Neural cell (in vitro differentiated cells): ENCODE measurements around the gene MARF1. TPM values are rescaled to one million over a fixed set of nuclear protein-coding genes. Genes with fewer than 3 reads are reported as not detected.
"Not testable (repeated sequence)": the region's sequence is repeated elsewhere in the genome, so short reads cannot be mapped to it uniquely, and the experiment has no call there.

Source experiments
- H2AFZ ChIP-seq: fragments of 200-600, 300-800 bp; sonication (generic), shearing (Covaris generic); 2 replicates; pipeline ENCODE4 v1.6.0; 2014; ENCODE audit warnings: low read depth, mild to moderate bottlenecking, antibody characterized with exemption, low read length, moderate library complexity
- H3F3A ChIP-seq: fragments of 200-600 bp; shearing (Covaris generic); 2 replicates; pipeline ENCODE4 v1.6.1; 2016; ENCODE audit warnings: mild to moderate bottlenecking, moderate library complexity, mixed read lengths, antibody characterized with exemption, low read length; ENCODE audit not compliant: insufficient read depth, poor library complexity, severe bottlenecking
- H3K27ac ChIP-seq: fragments of 200-600, 300-800 bp; sonication (generic), shearing (Covaris generic); 2 replicates; pipeline ENCODE4 v1.5.1; 2014; ENCODE audit warnings: mild to moderate bottlenecking, low read length, moderate library complexity
- H3K27me3 ChIP-seq: fragments of 300-800, 200-600 bp; sonication (generic), shearing (Covaris generic); 2 replicates; pipeline ENCODE4 v1.6.0; 2014; ENCODE audit warnings: mild to moderate bottlenecking, low read depth, low read length, moderate library complexity; ENCODE audit not compliant: insufficient read depth
- H3K36me3 ChIP-seq: fragments of 300-800, 200-600 bp; sonication (generic), shearing (Covaris generic); 2 replicates; pipeline ENCODE4 v1.5.1; 2014; ENCODE audit warnings: mild to moderate bottlenecking, antibody characterized with exemption, low read length, moderate library complexity; ENCODE audit not compliant: insufficient read depth
- H3K4me2 ChIP-seq: fragments of 300-800, 200-600 bp; sonication (generic), shearing (Covaris generic); 2 replicates; pipeline ENCODE4 v1.6.0; 2014; ENCODE audit warnings: mild to moderate bottlenecking, low read length
- H3K4me3 ChIP-seq: fragments of 300-800, 200-600 bp; sonication (generic), shearing (Covaris generic); 2 replicates; pipeline ENCODE4 v1.5.1; 2014; ENCODE audit warnings: mild to moderate bottlenecking, low read length, moderate library complexity
- H3K79me2 ChIP-seq: fragments of 200-600 bp; shearing (Covaris generic); replicated peaks from 2 replicates; pipeline ENCODE4 v1.6.0; 2014; ENCODE audit warnings: mild to moderate bottlenecking, low read length, moderate library complexity; ENCODE audit not compliant: insufficient read depth
- H3K9ac ChIP-seq: fragments of 300-800, 200-600 bp; sonication (generic), shearing (Covaris generic); 2 replicates; pipeline ENCODE4 v1.6.1; 2016; ENCODE audit warnings: mild to moderate bottlenecking, low read length, mixed read lengths
- H3K9me2 ChIP-seq: fragments of 200-600 bp; shearing (Covaris generic); 2 replicates; pipeline ENCODE4 v1.6.1; 2016; ENCODE audit warnings: mild to moderate bottlenecking, low read length, mixed read lengths; ENCODE audit not compliant: insufficient read depth
- H3K9me3 ChIP-seq: fragments of 200-600, 300-800 bp; sonication (generic), shearing (Covaris generic); 2 replicates; pipeline ENCODE4 v1.6.1; 2016; ENCODE audit warnings: mild to moderate bottlenecking, mixed run types, low read length, moderate library complexity, mixed read lengths
- H4K20me1 ChIP-seq: fragments of 200-600 bp; shearing (Covaris generic); 2 replicates; pipeline ENCODE4 v1.6.1; 2016; ENCODE audit warnings: mild to moderate bottlenecking, mixed run types; ENCODE audit not compliant: insufficient read depth
- EP300 ChIP-seq: fragments of 450-650 bp; conservative IDR thresholded peaks from 2 replicates; pipeline ENCODE4 v1.6.1; 2014; ENCODE audit warnings: antibody characterized with exemption, mild to moderate bottlenecking, moderate library complexity; ENCODE audit not compliant: poor library complexity, severe bottlenecking
- EZH2 ChIP-seq: fragments of 200-600, 300-800 bp; shearing (Covaris generic), sonication (generic); IDR thresholded peaks from 2 replicates; pipeline ENCODE4 v1.6.1; 2014; ENCODE audit warnings: antibody characterized with exemption, low read length, borderline replicate concordance, mild to moderate bottlenecking; ENCODE audit not compliant: insufficient read depth, poor library complexity, severe bottlenecking
- MXI1 ChIP-seq: fragments of 450-650 bp; conservative IDR thresholded peaks from 2 replicates; pipeline ENCODE4 v1.6.1; 2014; ENCODE audit warnings: antibody characterized with exemption, mild to moderate bottlenecking; ENCODE audit not compliant: poor library complexity, severe bottlenecking
- POLR2AphosphoS5 ChIP-seq: IDR thresholded peaks from 2 replicates; pipeline ENCODE4 v1.6.1; 2012
- RAD21 ChIP-seq: fragments of 450-650 bp; conservative IDR thresholded peaks from 2 replicates; pipeline ENCODE4 v1.6.1; 2014; ENCODE audit warnings: antibody characterized with exemption, mild to moderate bottlenecking, moderate library complexity
- SMC3 ChIP-seq: fragments of 450-650 bp; conservative IDR thresholded peaks from 2 replicates; pipeline ENCODE4 v1.6.1; 2014; ENCODE audit warnings: antibody characterized with exemption, mild to moderate bottlenecking, moderate library complexity; ENCODE audit not compliant: poor library complexity
- TAF1 ChIP-seq: IDR thresholded peaks from 2 replicates; pipeline ENCODE4 v1.6.1; 2012; ENCODE audit warnings: low read depth
- polyA plus RNA-seq: library from polyadenylated mRNA; depleted of rRNA; stranded (reverse); fragments of >200 nt; gene quantifications from 2 replicates; pipeline ENCODE4 v1.2.3, GENCODE V29; 2014
- TF ChIP-seq, protein P1 (sequence below): IDR thresholded peaks from 2 replicates; pipeline ENCODE4 v1.6.1; 2012; ENCODE audit warnings: borderline replicate concordance
- TF ChIP-seq, protein P2 (sequence below): fragments of 450-650 bp; IDR thresholded peaks from 2 replicates; pipeline ENCODE4 v1.5.1; 2014; ENCODE audit warnings: antibody characterized with exemption, mild to moderate bottlenecking, moderate library complexity; ENCODE audit not compliant: poor library complexity, severe bottlenecking

MARF1 gene
- polyA plus RNA-seq, 1 donor from 2014 or later = 23.2 TPM

DNA sequence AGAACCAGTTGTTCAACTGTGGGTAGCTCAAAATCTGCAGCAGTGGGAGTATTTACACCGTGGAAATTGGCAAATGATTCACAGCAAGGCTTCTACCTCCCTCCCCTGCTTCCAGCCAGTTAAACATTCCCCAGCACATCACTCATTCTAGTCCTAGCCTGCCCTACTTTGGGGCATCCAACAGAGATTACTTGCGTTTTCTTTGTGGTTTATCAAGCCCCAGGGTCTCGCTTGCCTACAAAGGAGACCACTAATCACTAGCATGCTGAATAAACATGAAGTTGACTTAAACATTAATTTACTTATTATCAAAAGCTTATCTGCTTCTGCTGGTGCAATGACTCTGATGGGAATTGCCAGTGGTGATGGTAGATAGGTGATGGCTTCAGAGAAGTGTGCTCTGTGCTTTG is 94.5 kb downstream of the MARF1 start:
- Histone ChIP-seq H3F3A (no peaks in the 10 kb centered on the region), H3K27ac (no peak overlapping the region), H3K9me2 (no peaks in the 10 kb centered on the region), H3K79me2 (no peaks in the 10 kb centered on the region), H2AFZ (no peak overlapping the region), H3K36me3 (no peaks in the 10 kb centered on the region), H3K4me3 (no peak overlapping the region), H3K9me3 (no peaks in the 10 kb centered on the region), H3K4me2 (no peak overlapping the region), H3K9ac (no peak overlapping the region), H3K27me3 (no peaks in the 10 kb centered on the region), H4K20me1 (no peaks in the 10 kb centered on the region)
- TF ChIP-seq, protein P1, sequence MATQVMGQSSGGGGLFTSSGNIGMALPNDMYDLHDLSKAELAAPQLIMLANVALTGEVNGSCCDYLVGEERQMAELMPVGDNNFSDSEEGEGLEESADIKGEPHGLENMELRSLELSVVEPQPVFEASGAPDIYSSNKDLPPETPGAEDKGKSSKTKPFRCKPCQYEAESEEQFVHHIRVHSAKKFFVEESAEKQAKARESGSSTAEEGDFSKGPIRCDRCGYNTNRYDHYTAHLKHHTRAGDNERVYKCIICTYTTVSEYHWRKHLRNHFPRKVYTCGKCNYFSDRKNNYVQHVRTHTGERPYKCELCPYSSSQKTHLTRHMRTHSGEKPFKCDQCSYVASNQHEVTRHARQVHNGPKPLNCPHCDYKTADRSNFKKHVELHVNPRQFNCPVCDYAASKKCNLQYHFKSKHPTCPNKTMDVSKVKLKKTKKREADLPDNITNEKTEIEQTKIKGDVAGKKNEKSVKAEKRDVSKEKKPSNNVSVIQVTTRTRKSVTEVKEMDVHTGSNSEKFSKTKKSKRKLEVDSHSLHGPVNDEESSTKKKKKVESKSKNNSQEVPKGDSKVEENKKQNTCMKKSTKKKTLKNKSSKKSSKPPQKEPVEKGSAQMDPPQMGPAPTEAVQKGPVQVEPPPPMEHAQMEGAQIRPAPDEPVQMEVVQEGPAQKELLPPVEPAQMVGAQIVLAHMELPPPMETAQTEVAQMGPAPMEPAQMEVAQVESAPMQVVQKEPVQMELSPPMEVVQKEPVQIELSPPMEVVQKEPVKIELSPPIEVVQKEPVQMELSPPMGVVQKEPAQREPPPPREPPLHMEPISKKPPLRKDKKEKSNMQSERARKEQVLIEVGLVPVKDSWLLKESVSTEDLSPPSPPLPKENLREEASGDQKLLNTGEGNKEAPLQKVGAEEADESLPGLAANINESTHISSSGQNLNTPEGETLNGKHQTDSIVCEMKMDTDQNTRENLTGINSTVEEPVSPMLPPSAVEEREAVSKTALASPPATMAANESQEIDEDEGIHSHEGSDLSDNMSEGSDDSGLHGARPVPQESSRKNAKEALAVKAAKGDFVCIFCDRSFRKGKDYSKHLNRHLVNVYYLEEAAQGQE = no peak
- no peak for TF ChIP-seq SMC3
- TF ChIP-seq TAF1 = no peak
- TF ChIP-seq POLR2AphosphoS5 = no peak
- TF ChIP-seq EZH2 = no peak
- TF ChIP-seq, protein P2, sequence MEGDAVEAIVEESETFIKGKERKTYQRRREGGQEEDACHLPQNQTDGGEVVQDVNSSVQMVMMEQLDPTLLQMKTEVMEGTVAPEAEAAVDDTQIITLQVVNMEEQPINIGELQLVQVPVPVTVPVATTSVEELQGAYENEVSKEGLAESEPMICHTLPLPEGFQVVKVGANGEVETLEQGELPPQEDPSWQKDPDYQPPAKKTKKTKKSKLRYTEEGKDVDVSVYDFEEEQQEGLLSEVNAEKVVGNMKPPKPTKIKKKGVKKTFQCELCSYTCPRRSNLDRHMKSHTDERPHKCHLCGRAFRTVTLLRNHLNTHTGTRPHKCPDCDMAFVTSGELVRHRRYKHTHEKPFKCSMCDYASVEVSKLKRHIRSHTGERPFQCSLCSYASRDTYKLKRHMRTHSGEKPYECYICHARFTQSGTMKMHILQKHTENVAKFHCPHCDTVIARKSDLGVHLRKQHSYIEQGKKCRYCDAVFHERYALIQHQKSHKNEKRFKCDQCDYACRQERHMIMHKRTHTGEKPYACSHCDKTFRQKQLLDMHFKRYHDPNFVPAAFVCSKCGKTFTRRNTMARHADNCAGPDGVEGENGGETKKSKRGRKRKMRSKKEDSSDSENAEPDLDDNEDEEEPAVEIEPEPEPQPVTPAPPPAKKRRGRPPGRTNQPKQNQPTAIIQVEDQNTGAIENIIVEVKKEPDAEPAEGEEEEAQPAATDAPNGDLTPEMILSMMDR = no peak
- TF ChIP-seq EP300 = no peak
- no peak for TF ChIP-seq RAD21
- TF ChIP-seq MXI1 = no peak

DNA sequence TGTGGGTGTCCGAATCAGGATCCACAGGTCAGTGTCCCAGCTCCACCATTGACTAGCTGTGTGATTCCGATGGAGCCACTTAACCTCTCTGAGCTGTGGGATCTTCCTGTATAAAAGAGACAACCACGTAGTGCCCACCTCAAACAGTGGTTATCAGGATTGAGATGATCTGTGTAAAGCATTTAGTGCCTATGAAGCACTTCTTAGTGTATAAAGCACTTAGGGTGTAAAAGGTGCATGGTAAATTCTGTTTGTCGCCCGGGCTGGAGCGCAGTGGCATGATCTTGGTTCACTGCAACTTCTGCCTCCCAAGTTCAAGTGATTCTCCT is 95.2 kb downstream of the MARF1 start:
- no peak overlapping the region for H3K4me3 ChIP-seq
- no peak overlapping the region for H3K27ac ChIP-seq
- no peaks in the 10 kb centered on the region for H4K20me1 ChIP-seq
- no peak overlapping the region for H3K9ac ChIP-seq
- no peaks in the 10 kb centered on the region for H3K9me3 ChIP-seq
- TF ChIP-seq, protein P1 = no peak
- no peak for TF ChIP-seq EZH2
- no peak for TF ChIP-seq SMC3
- TF ChIP-seq MXI1 = no peak
- TF ChIP-seq EP300 = no peak
- no peak for TF ChIP-seq POLR2AphosphoS5
- no peak for TF ChIP-seq TAF1
- TF ChIP-seq, protein P2 = no peak
- TF ChIP-seq RAD21 = no peak
- no peaks in the 10 kb centered on the region for H3K36me3 ChIP-seq
- no peaks in the 10 kb centered on the region for H3K79me2 ChIP-seq
- H2AFZ ChIP-seq = no peak overlapping the region
- no peaks in the 10 kb centered on the region for H3K9me2 ChIP-seq
- no peaks in the 10 kb centered on the region for H3K27me3 ChIP-seq
- no peak overlapping the region for H3K4me2 ChIP-seq
- H3F3A ChIP-seq = no peaks in the 10 kb centered on the region

DNA sequence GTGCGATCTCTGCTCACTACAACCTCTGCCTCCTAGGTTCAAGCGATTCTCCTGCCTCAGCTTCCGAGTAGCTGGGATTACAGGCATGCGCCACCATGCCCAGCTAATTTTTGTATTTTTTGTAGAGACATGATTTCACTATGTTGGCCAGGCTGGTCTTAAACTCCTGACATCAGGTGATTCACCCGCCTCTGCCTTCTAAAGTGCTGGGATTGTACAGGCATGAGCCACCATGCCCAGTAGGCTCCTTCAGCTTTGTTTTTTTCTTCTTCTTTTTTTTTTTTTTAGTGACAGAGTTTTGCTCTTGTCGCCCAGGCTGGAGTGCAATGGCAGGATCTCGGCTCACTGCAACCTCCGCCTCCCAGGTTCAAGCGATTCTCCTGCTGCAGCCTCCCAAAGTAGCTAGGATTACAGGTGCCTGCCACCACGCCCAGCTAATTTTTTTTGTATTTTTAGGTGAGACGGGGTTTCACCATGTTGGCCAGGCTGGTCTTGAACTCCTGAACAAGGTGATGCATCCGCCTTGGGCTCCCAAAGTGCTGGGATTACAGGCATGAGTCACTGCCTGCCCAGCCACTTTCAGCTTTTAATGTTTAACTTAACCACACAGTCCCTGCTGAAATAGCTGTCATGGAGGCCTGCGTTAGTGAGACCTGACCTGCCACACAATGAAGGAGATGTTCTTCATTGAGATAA is 95.7 kb downstream of the MARF1 start:
- H3K27me3 ChIP-seq, H3K27ac ChIP-seq, H4K20me1 ChIP-seq, H3K4me3 ChIP-seq, H2AFZ ChIP-seq, H3K36me3 ChIP-seq, H3F3A ChIP-seq, H3K9me3 ChIP-seq, H3K4me2 ChIP-seq, H3K9me2 ChIP-seq, H3K79me2 ChIP-seq, H3K9ac ChIP-seq: not testable (repeated sequence)
